Daoy (cell line): Measurements from ENCODE around the gene DGKG. TPM values are rescaled to one million over a fixed set of nuclear protein-coding genes. Genes with fewer than 3 reads are reported as not detected.

ENCODE experiments used
- DNase-seq: peaks from one replicate; pipeline ENCODE4 v3.0.0-alpha.2; 2015; ENCODE audit warnings: low read depth
- total RNA-seq: library from RNA; depleted of rRNA; stranded (reverse); fragments of >200 nt; shearing (Covaris generic); gene quantifications from 2 replicates; pipeline ENCODE4 v1.2.3, GENCODE V29; 2014

The DGKG gene
- total RNA-seq, 1 experiment from 2014 or later = 20.5 TPM

DNA sequence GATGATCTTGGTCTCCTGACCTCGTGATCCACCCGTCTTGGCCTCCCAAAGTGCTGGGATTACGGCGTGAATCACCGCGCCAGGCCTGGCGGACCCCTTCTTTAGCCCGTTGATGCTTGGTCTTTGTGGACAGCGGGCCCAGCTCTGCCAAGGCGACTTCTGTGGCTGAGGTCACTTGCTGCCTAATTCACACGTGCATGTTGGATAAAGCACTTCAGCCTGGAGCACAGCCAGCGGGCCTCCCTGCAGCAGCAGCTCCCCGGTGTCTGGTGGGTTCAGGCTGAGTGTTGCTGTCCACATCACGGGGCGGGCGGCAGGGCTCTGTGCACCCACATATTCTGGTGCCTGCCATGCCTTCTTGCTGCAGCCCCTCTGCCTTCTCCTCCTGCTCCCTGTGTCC is 88.4 kb downstream of the DGKG start:
- no peak for DNase-seq

DNA sequence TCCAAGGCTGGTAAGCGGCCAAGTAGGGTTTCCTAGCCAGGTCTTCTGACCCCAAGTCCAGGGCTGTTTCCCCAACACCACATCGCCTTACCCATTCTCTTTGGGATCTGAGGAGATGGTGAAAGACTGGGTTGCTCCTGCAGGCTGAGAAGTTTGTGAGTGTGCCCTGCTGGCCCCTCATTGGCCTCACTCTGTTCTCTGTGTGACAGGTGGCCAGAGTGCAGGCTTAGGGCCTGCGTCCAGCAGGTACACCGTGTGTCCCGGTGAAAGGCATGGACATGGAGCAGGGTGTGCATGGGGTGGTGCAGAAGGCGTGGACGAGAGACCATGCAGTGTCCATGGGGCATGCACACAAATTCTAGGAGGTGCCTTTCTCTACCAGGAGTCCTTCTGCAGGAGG is 91.3 kb downstream of the DGKG start:
- no peak for DNase-seq

DNA sequence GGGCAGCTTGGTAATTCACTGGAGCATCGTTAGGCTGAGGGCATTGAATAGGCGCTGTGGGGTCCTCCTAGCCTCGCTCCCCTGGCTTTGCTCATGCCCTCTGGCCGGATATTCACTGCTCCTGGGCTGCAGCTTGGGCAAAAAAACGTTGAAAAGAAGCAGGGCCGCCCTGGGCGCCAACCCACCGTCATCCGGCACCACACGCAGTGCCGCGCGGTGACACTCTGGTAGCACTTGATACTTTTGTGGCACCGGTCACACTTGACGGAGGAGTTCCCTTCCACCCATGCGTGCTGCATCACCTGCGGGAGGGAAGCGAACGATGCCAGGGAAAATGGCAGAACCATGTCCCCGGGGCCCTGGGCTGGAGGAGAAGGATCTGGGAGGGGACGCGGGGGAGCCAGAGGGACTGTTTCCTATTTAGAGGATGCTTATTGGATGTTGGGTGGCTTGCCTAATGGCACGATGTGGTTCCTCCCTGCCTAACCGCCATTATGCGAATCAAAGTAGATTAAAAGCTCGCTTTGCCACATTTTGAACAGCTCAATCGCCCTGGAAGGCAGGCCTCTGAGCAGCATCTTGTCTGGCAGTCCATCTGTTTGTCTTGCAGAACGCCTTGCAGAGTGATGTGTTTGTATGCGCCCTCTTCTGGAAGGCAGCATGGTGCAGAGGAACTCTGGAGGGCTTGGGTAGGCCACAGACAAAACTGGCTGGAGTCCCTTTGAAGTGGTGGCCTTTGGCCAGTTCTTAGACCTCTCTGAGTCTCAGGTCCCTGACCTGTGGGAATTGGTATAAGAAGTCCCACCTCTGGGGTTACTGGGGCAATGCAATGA is 93.2 kb downstream of the DGKG start:
- DNase-seq = no peak

DNA sequence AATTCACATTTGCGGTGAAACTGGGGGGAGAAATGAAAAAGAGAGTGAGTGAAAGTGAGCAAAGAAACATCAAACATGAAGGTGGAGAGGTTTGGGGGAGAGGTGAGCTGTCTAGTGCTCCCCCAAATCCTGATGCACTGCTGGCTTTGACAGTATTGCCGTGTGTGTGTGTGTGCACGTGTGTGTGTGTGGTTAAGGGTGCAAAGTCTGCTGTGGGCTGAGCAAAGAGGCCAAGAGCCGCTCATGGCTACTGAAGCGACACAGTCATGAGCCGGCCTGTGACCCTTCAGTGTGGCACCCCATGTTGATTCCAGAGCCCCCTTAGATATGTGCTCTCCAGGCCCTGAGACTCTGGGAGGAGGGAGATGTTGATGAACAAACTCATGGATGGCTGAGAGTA is 94.3 kb downstream of the DGKG start:
- no peak for DNase-seq

DNA sequence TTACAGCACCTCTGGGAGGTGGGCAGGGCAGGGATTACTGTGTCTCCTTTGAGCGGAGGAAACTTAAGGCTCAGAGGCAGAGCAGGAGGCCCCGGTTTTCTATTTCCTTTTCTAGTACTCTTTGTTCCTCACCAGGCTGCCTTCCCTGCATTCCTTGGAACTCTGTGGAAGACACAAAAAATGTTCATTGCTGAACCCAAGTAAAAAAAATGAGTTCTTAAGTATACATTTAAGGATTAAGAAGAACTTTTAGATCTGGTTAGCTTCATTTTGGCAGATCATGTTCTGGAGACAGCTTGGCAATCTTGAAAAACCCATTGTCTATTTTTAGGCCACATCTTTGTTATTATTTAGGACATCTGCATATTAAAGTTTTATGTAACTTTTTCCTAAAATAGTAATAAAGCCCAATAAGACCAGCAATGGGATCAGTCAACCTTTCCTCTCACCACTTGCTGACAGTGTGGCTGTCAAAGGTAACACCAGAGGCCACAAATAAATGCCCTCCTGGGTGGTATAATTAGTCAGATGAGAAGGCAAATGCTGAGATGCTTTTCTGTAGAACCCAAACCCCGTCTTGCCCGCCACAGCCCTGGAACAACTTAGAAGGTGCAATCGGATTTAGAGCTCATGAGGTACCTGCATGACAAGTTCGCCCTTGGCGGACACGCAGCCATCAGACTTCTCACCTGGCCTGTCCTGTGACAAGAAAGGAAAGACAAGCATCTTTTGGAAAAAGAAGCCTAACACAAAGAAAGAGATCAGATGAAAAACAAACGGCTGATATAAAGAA is 97.2 kb downstream of the DGKG start:
- DNase-seq = no peak

DNA sequence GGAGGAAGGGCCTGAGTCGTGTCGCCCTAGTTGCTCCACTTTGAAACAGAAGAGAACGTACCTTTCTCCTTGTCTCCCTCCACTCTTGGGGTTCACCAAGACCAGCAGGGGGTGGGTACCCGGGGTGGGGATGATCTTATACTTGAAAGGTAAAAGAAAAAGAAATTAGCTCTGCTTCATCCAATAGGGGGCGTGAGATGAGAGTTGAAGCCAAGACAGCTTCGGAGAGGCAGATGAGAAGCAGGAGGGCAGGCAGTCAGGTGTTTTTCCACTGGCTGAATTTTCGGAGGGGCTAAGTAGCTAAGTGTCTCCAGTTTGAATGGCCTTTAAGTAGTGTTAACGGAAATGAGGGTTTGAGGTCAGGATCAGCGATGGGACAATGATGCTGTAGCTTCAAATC is 100.4 kb downstream of the DGKG start:
- no peak for DNase-seq

DNA sequence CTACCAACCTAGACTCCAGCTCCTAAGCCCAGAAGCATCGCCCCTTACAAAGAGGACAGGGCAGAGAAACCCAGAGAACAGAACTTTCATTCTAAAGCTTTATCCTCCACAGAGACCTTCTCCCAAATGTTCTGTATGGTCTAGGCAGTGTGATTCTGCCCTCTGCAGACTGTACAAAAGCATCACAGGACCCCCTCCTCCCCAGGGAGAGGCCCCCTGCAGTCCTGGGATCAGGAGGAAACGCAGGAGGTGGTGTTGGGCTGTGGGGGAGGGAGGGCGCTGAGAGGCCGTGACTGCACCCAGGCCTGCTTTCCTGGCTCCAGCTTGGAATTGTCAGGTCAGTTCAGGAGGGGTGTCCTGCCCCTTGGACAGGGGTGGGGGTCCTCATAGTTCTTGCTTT is 101.3 kb downstream of the DGKG start:
- DNase-seq = no peak

DNA sequence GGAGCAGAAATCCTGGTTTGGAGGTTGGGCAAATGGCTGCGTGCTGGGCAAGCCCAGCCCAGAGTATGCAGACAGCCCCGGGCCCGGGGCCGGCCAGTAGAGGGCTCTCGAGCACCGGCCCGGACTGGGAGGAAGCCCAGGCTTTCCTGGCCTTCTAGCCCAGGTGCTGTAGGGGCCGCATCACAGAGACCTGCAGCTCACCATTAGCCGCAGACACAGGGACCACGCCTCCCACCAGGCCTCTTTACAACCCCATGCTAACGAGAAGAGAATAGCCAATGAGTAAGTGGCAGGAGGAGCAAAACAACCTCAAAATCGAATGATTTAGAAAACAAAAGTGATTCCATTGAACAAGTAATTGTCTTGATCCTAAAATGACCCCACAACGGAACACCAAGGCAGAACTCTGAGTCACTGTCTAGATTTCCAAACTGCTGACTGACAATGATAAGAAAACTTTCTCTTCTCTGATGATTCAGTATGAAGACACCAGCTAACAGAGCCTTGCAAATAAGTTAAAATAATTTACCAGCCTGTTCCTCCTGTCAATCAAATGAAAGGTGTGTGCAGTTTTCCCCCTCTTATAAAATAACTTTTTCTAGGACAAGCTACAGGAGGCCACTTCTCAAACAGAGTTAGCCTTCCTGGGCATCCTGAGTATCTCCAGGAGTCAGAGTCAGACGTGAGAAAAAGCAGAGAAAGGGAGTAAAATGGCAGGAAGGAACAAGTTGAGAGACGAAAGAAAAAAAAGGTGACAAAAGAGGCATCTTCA is 102.2 kb downstream of the DGKG start:
- DNase-seq = peak; percentile 82

DNA sequence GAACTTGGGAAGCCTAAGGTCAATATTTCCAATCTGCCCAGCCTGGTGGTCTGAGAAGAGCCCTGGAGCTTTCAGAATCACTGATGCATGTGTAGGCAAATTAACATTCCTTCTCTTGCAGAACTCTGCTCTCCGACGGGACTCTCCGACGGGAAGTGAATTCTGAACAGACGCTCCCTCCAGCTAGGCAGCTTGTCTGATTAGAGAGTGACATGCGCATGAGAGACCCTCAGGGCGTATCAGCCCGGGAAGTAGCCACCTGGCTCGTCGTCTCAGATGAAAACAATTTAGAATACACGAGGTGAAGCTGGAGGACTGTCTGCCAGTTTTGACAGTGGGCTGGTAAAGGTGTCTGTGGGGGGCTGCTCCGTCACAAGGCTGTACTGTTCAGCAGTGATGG is 103.1 kb downstream of the DGKG start:
- DNase-seq = no peak

DNA sequence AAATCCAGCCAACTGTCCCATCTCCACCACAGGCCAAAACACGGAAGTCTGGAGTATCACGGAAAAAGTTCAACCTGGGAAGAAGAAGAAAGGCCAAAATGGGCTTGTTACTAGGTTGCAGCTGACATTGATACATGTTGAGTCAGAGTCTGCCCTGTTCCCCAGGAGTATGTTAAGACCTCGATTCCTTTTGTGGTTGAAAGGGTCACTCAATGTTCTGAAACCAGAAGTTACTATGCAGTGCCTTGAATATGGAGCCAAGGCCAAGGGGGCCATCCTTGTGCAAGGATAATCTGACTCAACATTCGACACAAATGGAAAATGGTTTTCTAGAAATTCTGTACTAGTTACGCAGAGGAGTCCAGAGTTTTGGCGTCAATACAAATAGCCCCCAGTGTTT is 104.2 kb downstream of the DGKG start:
- DNase-seq = no peak

DNA sequence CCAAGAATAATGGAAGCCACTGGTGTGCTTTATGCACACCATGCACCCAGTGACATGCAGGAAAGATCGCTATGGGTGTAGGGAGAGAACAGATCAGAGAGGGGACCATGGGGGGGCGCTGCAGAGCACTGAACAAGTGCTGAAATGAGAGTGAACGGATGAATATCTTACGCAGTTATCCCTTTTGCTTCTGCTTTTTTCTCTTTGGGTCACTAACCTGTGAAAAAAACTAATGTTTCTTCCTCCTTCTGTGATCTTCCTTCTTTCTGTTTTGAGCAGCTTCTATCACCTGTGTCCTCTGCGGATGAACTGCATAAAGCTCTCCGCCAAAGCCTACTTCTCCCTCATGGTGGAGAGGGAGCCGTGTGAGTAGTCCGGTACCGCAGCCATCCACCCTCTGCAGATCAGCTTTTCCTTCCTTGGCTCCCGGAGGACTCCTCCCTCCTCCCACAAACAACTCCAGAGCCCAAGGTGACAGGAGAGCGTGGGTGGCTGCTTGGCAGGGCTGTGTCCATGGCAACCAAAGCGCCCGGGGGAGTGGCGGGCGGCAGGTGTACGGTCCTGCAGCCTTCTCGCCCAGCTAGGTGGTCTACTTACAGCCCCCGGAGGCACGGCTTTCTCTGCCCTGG is 106.2 kb downstream of the DGKG start:
- no peak for DNase-seq

DNA sequence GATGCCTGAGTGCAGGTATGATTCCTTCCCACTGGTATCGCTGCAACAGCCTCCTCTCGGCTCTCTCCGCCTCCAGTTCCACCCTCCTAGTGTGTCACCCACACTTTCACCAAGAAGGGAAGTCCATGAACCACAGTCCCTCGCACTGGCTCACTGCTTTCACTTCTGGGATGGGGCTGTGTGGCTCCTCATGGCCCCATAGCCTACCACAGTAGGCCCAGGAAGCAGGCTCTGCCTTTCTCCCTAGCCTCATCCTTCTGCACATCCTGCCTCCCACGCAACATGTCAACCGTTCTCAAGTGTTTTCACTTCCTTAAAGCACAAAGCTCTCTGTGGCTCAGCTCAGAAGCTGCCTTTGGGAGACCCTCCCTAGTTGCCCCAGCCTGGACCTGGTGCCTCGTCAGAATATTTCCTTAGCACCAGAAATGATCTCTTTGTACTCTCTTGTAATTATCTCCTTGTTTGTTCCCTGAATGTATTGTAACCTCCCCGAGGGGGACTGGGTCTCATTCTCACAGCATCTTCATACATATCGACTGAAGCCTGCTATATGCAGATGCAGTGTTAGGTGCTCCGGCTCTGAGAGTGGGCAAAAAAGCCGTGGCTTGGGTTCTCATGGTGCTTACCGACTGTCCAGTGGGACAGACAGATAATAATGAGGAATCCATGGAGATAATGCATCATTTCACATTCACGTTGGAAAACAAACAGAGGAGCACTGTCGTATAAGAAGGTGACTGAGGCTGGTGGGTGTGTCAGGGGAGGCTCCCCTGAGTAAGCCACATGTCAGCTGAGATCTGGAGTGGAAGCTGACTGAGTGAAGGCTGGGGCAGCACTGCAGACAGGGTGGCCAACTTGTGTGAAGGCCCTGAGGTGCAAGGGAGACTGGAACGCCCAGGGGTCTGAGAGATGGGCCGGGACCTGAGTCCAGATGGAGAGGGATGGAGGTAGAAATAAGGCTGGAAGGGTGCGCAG is 107.1 kb downstream of the DGKG start:
- DNase-seq = peak; percentile 48

DNA sequence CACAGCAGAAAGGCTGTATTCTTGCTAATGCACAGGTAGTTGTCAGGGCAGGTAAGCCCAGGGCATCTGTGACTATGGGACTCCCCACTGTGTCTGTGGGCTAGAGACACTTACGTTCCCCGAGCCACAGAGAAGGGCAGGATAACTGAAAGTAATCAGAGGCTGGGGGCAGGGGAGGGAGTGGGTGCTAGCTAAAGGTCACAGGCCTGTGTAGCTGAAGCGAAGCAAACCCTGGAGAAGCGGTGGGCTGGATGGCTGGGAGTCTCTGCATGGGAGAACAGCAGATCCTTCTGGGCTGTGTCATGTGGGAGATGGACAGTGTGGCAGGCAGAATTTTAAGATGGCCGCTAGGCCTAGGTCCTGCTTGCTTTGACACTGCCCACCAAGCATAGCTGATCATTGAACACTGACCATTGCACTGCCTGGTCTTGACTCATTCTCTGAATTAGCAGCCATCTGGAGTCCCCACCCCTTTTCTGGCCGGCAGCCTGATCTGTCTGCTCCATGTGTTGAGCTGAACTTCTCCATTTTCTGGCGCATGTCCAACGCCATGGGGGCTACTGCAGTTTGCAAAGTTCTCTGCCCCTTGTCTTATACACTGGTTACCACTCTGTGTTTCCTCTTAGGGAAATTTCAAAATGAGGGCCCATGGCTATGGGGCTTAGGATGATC is 110.0 kb downstream of the DGKG start:
- no peak for DNase-seq

DNA sequence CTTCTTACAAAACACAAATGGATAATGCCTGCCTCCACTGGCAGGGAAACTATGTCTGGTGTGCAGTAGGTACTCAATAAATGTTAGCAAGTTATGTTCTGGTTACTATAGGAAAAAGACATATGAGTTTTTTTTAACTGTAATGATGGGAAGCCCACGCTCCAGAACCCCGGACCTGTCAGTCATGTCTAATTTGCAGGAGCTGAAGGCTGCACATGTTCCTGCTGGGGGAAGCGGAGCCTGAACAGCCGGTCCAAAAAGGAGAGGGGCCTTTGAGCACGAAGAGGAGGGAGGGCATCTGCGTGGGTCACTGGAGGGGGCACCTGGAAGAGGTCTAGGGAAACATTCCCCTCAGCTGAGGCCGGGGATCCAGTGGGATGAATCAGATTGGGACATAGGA is 113.2 kb downstream of the DGKG start:
- no peak for DNase-seq

DNA sequence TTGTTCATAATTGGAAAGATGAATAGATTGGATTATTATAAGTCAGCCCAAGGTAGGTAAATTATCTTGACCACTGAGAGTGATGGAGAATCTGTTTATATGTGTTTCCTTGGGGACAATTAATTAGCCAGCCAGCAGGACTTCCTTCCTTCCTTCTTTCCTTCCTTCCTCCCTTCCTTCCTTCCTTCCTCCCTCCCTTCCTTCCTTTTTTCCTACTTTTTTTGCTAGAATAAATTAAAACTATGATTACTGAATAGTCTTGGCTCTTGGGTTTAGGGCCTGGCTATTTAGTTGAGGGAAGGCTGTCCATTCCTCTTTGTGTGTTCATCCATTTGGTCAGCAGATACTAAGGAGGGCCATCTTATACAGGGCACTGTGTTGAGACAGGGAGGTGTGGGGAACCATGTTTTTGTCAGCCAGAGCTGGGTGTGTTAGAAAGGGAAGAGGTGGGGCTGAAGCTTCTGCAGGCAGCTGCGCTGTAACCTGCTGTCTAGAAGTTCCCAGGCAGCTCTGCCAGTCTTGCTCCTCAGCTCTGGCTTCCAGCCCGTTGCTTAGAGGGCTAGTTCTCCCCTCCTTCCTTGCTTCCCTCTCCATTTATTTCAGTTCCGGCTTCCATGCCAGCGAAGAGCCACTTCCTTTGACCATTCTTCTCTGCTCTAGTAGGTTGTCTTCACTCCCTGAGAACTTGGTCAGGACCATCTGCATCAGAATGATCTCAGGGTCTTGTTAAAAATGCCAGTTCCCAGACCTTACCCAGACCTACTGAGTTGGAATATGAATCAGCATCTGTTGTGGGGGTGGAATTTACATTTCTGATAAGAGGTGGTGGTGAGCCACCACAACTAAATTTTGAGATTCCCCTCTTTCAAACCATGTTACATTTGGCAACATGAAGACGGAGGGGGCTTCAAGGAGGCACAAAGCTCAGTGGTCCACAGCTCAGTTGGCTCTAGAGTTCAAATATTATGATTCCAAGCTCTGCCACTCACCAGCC is 113.9 kb downstream of the DGKG start:
- DNase-seq = no peak

DNA sequence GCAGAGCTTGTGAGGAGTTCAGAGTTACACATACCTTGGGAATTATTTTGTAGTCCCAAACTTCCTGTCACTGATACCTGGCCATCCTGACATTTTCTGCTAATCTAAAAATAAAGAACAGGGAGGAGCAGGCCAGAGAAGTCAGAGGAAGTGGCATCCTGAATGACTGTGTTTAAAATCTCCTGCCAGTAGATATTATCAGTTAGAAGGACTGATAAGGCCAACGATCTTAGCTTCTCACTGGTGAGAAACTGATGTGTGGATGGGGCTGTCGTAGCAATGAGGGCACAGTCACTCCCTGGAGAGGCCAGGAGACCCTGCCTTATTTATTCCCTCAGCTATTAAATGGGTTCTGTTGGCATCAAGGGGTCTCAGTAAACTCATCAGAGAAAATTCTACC is 115.1 kb downstream of the DGKG start:
- no peak for DNase-seq

DNA sequence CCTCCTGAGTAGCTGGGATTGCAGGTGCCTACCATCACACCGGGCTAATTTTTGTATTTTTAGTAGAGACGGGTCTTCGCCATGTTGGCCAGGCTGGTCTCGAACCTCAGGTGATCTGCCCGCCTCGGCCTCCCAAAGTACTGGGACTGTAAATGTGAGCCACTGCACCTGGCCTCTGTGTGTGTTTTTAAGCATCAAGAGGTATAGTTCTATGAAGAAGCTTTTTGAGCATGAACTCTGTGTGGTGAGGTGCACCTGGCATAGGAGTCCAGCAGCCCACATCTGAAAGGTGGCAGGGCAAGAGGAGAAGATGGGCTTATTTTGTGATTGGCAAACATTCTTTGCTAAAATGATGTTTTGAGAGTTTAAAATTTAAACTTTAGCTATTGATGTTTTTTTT is 118.0 kb downstream of the DGKG start:
- DNase-seq = no peak

DNA sequence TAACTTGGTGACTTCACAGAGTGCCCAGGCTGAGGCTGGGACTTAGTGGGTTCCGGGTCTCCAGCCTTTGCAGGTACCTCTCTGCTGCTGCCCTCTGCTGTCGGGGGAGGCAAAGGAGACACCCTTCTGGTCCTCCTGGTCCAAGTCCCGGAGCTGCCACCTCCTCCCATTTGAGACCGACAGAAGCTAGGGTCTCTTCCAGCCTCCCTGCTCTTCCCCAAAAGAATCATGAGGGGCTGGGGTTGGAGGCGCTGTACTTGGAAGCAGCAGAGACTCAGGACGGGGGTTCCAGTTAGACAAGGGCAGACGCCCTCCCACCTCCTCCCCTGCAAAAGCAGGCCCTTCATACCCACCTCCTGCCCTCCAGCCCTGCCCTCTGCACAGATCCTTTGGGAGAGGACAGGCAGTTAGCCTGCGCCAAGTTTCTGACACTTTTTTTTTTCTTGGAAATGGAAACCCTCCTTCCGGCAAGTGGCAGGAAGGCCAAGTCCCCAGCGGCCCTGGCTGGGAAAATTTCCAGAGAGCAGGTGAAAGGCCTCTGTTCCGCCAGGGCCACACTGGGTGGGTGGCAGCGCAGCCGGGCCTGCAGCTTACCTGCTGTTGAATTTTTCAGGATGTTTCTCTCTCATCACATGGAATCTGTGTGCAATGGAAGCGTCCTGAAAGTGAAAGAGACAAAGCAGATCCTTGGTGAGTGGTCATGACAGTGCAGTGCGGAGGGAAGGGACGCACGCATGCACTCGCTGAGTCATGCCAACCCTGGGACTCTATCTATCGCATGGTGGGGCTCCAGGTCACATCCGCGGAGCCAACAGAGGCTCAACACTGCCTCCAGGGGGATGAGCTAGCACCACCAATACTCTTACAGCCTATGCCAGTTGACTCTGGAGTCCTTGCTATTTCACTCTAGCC is 119.9 kb downstream of the DGKG start:
- DNase-seq = peak; percentile 97
